Fibroblast of peridontal ligament (primary cell): ENCODE measurements around the gene PROSER2.

Source experiments
- DNase-seq: peaks from one replicate; pipeline ENCODE4 v3.0.0-alpha.2; 2010; ENCODE audit errors: extremely low read depth

PROSER2 gene

GRCh38 chr10:11804336-11804735 is 18.8 kb upstream of the PROSER2 start:
- no peak for DNase-seq

DNA sequence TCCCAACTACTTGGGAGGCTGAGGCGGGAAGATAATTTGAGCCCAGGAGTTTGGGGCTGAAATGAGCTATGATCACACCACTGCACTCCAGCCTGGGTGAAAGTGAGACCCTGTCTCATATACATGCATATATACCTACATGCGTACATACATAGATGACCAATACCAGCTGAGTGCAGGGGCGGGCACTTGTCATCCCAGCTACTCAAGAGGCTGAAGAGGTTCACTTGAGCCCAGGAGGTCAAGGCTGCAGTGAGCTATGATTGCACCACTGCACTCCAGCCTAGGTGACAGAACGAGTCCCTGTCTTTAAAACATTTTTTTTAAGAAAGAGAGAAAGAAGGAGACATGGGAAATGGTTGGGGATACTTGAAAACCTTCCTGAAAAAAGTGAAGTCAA is 17.4 kb upstream of the PROSER2 start:
- DNase-seq, result no peak

DNA sequence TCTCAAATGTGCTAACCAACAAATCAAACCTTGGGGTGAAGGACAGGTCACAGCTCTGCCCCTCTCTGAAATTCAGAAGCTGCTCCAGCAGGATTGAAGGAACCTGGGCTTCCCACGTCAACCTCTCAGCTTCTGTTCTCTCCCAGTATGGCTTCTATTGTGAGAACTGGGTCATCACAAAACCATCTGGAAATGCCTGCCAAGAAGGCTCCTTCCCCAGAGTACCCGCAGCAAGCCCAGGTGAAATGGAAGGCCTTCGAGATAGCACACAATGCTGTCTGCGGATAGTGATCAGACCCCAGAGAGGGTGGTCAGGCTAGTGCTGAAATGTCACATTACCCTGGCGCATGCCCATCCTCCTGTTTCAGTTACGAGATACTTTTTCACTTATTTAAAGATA is 16.4 kb upstream of the PROSER2 start:
- DNase-seq, result no peak

GRCh38 chr10:11808808-11809207 is 14.3 kb upstream of the PROSER2 start:
- no peak for DNase-seq

DNA sequence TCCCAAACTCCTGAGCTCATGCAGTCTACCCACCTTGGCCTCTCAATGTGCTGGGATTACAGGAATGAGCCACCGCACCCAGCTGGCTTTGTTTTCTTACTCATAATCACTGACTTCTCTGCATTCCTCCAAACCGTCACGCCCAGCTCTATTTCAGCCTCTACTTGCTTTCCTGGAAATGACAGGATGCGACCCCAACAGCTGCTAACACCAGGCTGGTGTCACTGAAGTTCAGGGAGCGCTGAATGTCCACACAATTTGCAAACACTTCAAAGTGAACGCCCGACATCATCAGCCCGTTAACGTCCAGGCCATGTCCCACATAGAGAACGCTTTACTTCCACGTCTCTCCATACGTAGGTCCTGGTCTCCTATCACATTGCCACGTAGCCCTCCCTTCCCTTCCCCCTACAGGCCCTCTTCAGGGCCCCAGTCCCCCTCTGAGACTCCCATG is 12.8 kb upstream of the PROSER2 start:
- peak; percentile 25 for DNase-seq

DNA sequence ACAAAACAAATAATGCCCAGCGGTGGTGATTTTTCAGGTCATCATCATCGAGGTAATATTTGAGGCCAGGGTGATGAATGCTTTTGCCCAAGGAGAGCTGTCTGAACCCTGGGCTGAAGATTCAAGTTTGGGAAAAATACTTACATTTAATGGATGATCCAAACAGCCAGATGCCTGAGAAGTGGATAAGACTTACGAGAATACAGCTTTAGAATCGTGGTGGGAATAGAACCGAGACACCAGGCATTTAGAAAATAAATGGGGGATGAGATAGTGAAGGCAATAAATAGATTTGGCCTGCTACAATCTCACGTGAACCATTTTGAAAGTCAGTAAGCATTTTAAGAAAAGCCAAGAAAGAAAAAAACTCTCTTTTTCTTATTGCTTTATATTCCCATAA is 12.2 kb upstream of the PROSER2 start:
- DNase-seq, result no peak

GRCh38 chr10:11813177-11813576 is 10.0 kb upstream of the PROSER2 start:
- no peak for DNase-seq

GRCh38 chr10:11813855-11814567 is 9.1 kb upstream of the PROSER2 start:
- no peak for DNase-seq

DNA sequence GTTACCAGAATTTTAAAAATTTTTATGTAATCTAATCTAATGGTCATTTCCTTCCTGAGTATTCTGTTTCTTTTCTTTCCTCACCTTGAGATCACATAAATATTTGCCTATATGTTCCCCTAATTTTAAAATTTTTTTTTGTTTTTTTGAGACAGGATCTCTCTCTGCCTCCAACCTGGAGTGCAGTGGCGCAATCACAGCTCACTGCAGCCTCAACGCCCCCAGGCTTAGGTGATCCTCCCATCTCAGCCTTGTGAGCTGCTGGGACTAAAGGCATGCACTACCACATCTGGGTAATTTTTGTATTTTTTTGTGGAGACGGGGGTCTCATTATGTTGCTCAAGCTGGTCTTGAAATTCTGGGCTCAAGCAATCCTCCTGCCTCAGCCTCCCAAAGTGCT is 4.1 kb upstream of the PROSER2 start:
- no peak for DNase-seq

- DNase-seq, result no peak
These were observed 965 bp upstream of the PROSER2 start for GRCh38 chr10:11822026-11822756.

- DNase-seq, result no peak
These were observed 391 bp upstream of the PROSER2 start for GRCh38 chr10:11822809-11823121.

DNA sequence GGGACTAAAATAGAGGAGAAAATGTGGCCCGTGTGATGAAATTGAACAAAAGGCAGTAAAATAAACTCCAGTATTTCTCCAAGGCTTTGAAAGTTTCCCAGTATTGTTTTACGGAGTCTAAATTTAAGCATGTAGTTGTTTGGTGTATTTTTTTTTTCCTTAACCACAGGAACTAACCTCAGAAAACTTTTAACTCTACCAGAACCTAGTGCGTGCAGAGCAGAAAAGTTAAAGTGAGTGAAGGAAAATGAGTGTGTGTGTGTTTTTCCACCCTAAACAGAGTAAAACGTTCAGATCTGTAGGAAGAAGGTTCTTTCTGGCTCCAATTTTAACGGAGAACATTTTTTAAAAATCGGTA is 812 bp downstream of the PROSER2 start:
- peak; percentile 51 for DNase-seq

- DNase-seq, result peak; percentile 29
These were observed 1.2 kb downstream of the PROSER2 start for GRCh38 chr10:11824376-11824775.

GRCh38 chr10:11824825-11825224 is 1.7 kb downstream of the PROSER2 start:
- DNase-seq, result no peak

GRCh38 chr10:11825796-11826414 is 2.7 kb downstream of the PROSER2 start:
- no peak for DNase-seq

DNA sequence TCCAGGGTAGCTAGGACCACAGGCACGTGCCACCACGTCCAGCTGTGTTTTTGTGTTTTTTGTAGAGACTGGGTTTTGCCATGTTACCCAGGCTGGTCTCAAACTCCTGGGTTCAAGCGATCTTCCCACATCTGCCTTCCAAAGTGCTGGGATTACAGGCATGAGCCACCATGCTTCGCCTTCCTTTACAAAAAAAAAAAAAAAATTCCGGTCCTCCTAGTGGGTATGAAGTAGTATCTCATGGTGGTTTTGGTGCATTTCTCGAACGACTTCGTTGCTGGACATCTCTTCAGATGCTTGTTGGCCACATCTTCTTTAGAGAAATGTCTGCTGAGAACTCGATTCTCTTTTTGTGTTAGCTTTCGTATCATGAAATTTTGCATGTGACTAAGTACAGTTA is 3.9 kb downstream of the PROSER2 start:
- no peak for DNase-seq

DNA sequence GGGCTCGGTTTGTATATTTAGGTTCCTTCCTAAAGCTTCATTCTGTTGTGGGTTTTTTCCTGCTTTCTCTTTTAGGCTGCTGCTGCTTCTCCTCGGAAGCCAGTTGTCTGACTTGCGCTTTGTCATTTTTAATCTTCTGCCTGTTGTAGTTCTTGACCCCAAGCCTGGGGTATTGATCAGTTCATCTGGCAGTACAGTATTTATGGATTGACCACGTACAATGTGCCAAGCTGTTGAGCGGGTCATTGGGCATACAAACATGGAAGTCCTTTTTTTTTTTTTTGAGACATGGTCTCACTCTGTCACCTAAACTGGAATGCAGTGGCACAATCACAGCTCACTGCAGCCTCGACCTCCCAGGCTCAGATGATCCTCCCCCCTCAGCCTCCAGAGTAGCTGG is 4.3 kb downstream of the PROSER2 start:
- no peak for DNase-seq

DNA sequence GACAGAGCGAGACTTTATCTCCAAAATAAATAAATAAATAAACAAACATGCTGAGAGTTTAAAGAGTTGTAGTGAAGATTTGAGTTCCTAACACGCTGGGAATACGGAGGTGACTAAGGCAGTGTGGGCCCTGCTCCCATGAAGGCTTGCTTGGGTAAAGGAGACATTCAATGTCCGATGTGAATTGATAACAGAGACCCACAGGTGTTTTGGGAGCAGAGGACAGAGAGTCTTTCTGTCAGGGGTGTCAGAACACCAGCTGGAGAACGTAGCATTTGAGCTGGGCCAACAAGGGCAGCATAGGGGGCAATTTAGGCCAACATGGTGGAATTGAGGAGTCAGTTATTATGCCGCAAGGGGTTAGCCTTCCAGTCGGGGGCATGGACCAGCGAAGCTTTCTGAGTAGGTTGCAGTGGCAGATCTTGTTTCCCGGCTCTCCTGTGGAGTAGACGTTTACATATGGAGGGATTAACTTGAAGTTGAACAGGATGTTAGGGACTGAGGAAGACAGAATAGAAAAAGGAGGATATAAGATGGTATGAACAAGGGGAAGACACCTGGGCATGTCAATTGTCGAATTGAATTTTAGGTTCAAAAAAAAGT is 5.6 kb downstream of the PROSER2 start:
- no peak for DNase-seq

DNA sequence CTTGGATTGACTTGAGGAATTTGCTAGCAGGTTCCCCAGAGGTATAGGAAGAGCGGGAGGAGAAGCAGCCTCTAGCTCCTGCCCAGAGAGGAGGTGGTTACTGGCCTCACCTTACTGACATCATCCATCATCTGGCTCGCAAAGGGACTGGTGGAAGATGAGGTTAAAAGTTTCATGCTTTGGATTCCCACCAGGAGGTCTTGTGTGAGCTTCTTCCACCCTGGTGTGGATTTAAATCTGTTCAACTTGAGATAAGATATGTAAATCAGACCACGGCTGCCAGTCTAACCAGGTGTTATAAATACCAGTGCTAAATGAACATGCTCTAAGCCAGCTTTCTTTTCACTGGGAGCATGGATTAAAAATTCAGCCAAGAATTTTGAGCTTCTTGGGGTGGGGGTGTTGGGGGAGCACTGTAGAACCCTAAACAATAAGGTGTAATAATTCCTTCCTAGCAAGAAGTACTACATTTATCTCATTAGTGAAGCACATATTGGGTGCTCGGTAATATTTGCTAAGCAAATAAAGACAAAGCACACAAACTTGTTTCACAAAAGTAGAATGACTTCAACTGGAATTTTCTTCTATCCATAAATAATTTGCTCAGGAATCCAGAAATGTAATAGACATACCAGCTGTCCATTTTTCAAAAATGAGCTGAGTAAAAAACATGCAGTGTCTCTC is 7.8 kb downstream of the PROSER2 start:
- no peak for DNase-seq

DNA sequence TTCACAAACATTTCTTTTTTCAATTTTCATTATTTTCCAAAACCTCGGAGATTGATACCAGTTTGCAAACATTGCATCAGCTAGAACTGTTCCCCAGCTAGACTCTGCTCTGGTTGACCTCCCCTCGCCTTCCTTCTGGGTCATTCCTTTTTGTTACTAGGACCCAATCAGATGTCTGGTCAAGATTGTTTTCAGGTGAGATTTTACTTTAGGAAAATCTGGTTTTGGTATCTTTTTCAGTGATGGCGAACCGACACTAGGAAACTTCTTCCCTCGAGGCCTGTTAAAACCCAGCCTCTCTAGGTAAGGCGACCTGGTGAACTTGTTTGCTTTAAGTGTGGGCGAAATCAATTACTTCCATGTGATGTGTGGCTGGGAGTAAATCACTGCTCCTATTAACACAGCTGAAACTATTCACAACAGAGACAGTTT is 8.4 kb downstream of the PROSER2 start:
- peak; percentile 19 for DNase-seq

DNA sequence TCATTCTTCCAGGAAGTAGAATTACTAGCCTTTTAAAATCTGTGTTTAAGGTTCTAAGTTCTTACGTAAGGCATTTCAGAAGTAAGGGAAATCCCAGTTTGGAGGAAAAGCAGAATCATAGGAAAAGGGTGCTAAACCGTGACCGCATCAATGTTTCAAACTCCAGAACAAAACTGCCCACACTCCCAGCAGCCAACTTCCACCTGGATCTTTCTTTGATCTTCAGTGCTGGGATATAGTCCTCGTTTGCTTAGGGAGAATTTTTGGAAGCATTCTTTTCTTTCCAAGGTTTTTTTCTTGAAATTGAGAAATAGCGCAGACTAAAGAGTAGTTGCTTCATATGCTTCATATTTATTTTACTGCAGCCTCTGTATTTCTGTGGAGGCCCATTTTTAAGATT is 8.9 kb downstream of the PROSER2 start:
- peak; percentile 14 for DNase-seq

DNA sequence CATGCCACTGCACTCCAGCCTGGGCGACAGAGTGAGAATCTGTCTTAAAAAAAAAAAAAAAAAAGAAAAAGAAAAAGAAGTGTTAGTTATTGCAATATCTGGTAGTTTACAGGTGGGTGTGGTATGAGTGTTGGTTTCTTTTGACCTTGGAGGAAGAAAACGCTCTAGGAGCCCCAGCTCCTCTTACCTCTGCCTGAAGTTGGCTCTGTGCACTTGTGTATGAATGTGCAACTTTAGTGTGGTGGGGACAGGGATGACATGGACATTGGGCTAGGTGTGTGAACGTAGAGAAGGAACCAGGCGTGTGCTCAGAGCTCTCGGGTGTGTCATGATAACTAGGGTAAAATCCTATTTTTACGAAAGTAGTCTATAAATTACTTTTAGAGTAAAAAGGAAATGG is 11.9 kb downstream of the PROSER2 start:
- DNase-seq, result no peak
